Body of pancreas (tissue), 4 donors: ENCODE results near the gene CRIM1.

ENCODE experiments used
- POLR2A ChIP-seq, 3 donors: fragments of 450-650 bp; IDR thresholded peaks; one replicate each; pipeline ENCODE4 v1.6.1; 2016; ENCODE audit warnings: antibody characterized with exemption in 3 of 3, mild to moderate bottlenecking in 2 of 3
- TF ChIP-seq, protein P1 (sequence below), 7 experiments: fragments of 450-650 bp in 4 of 7; fragments of 200-600 bp in 3 of 7; sonication (generic) in 3 of 7; IDR thresholded peaks; one replicate each; pipeline ENCODE4 v1.5.1; 2016 to 2019; ENCODE audit warnings: antibody characterized with exemption in 7 of 7

DNA sequence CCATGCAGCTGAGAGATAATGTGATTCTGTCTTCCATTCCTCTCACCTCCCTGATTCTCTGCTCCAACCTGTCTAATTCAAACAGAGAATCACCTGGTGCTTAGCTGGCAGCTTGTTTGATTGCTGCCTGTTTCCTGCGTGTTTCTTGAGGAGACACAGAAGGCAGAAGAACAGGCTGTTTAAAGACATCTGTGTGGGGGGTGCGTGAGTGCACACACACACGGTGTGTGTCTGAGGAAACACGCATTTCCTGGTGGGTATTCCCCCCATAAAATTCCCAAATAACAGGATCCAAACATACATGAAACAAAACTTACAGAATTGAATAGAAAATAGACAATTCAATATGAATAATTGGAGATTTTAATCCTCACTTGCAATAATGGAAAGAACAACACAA, 29.3 kb upstream of the CRIM1 start:
- no peak for TF ChIP-seq POLR2A (IDR thresholded peaks at IDR 0.05)
- TF ChIP-seq, protein P1, sequence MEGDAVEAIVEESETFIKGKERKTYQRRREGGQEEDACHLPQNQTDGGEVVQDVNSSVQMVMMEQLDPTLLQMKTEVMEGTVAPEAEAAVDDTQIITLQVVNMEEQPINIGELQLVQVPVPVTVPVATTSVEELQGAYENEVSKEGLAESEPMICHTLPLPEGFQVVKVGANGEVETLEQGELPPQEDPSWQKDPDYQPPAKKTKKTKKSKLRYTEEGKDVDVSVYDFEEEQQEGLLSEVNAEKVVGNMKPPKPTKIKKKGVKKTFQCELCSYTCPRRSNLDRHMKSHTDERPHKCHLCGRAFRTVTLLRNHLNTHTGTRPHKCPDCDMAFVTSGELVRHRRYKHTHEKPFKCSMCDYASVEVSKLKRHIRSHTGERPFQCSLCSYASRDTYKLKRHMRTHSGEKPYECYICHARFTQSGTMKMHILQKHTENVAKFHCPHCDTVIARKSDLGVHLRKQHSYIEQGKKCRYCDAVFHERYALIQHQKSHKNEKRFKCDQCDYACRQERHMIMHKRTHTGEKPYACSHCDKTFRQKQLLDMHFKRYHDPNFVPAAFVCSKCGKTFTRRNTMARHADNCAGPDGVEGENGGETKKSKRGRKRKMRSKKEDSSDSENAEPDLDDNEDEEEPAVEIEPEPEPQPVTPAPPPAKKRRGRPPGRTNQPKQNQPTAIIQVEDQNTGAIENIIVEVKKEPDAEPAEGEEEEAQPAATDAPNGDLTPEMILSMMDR (IDR thresholded peaks at IDR 0.05), result no peak
